Measurements from ENCODE around the gene PRKAR2B.

Gene PRKAR2B

DNA sequence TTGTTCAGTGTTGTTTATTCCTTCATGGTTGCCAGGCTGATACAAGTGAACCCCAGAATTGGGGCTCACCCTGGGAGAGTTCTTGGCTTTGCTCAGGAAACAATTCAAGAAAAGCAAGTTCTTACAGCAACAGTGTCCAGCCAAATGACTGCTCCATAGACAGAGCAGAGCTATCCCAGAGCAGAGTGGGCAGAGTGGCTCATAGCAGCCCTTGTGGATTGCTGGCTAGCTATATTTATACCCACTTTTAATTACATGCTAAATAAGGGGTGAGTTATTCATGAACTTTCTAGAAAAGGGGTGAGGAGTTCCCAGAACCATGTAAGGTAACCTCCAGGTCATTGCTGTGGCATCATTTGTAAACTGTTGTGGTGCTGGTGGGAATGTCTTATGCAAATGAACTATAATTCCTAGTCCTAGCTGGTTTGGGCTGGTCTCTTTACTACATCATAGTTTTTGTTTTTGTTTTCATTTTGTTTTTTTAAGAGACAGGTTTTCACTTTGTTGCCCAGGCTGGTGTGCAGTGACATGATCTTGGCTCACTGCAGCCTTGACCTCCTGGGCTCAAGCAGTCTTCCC lies 64.4 kb downstream of the PRKAR2B start:
- Histone ChIP-seq H3K9ac (ENCODE audit: low read length) (no peak overlapping the region), H3K27ac (ENCODE audit: low read length) (no peak overlapping the region), H3K4me2 (ENCODE audit: low read length) (no peak overlapping the region), H3K4me1 (ENCODE audit: low read length) (peaks cover 9% of the 10 kb centered on the region), H3K9me3 (ENCODE audit: insufficient read depth, low read length) (no peaks in the 10 kb centered on the region), H2AFZ (ENCODE audit: low read depth, low read length) (no peak overlapping the region), H3K4me3 (ENCODE audit: low read length) (no peak overlapping the region), H3K36me3 (replicated peaks; ENCODE audit: low read depth, low read length) (no peaks in the 10 kb centered on the region), H3K27me3 (ENCODE audit: low read depth, low read length) (no peaks in the 10 kb centered on the region), H3K79me2 (ENCODE audit: low read length) (peaks cover 5% of the 10 kb centered on the region; the same call in 1 of the 2 replicates), H4K20me1 (ENCODE audit: insufficient read depth, low read length) (no peaks in the 10 kb centered on the region)
- TF ChIP-seq EZH2phosphoT487 (IDR thresholded peaks at IDR 0.05; ENCODE audit: low read depth) = no peak
- TF ChIP-seq, protein P1, sequence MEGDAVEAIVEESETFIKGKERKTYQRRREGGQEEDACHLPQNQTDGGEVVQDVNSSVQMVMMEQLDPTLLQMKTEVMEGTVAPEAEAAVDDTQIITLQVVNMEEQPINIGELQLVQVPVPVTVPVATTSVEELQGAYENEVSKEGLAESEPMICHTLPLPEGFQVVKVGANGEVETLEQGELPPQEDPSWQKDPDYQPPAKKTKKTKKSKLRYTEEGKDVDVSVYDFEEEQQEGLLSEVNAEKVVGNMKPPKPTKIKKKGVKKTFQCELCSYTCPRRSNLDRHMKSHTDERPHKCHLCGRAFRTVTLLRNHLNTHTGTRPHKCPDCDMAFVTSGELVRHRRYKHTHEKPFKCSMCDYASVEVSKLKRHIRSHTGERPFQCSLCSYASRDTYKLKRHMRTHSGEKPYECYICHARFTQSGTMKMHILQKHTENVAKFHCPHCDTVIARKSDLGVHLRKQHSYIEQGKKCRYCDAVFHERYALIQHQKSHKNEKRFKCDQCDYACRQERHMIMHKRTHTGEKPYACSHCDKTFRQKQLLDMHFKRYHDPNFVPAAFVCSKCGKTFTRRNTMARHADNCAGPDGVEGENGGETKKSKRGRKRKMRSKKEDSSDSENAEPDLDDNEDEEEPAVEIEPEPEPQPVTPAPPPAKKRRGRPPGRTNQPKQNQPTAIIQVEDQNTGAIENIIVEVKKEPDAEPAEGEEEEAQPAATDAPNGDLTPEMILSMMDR (IDR thresholded peaks at IDR 0.05; ENCODE audit: low read depth, low read length) = no peak

DNA sequence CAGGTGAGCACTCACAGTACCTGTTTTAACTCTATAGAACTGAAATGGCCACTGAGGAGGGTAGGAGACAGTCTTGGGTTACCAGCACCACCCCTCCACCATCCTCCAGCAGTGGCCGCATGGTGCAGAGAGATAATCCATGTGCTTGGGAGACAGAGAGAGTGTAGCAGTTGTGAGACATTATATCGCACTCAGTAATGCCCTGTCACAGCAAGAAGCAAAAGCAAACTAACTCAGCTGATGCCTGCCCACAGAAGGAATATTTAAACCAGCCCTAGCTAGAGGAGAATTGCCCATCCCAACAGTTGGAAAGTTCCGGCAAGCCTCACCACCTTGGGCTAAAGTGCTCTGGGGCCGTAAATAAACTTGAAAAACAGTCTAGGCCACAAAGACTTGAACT lies 65.5 kb downstream of the PRKAR2B start:
- no peak for TF ChIP-seq EZH2phosphoT487 (IDR thresholded peaks at IDR 0.05; ENCODE audit: low read depth)
- TF ChIP-seq, protein P1 (IDR thresholded peaks at IDR 0.05; ENCODE audit: low read depth, low read length) = no peak
- peaks cover 4% of the 10 kb centered on the region; the same call in 1 of the 2 replicates for H3K79me2 ChIP-seq (ENCODE audit: low read length)

DNA sequence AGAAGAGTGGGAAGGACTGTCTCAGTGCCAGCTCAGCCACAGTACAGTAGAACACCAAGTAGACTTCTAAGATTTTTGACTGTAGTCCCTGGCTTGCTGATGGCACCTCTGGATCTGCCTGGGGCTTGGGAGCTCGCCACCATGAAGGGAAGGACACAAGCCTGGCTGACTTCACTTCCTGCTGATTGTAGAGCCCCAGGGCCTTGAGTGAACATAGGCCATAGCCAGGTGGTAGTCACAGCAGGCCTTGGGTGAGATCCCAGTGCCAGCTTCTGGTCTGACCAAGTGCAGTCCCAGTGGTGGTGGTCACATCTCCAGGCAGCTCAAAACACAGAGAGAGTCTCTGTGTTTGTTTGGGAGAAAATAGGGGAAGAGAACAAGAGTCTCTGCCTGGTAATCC lies 66.7 kb downstream of the PRKAR2B start:
- TF ChIP-seq EZH2phosphoT487 (IDR thresholded peaks at IDR 0.05; ENCODE audit: low read depth) = no peak
- TF ChIP-seq, protein P1 (IDR thresholded peaks at IDR 0.05; ENCODE audit: low read depth, low read length) = no peak
- no peaks in the 10 kb centered on the region for H3K4me1 ChIP-seq (ENCODE audit: low read length)
- H3K79me2 ChIP-seq (ENCODE audit: low read length) = no peaks in the 10 kb centered on the region
- H4K20me1 ChIP-seq (ENCODE audit: insufficient read depth, low read length) = no peaks in the 10 kb centered on the region
- H3K4me3 ChIP-seq (ENCODE audit: low read length) = no peak overlapping the region
- H3K27ac ChIP-seq (ENCODE audit: low read length) = no peak overlapping the region
- H3K9ac ChIP-seq (ENCODE audit: low read length) = no peak overlapping the region
- H3K36me3 ChIP-seq (replicated peaks; ENCODE audit: low read depth, low read length) = no peaks in the 10 kb centered on the region
- H3K27me3 ChIP-seq (ENCODE audit: low read depth, low read length) = no peaks in the 10 kb centered on the region
- H3K9me3 ChIP-seq (ENCODE audit: insufficient read depth, low read length) = no peaks in the 10 kb centered on the region
- no peak overlapping the region for H2AFZ ChIP-seq (ENCODE audit: low read depth, low read length)
- no peak overlapping the region for H3K4me2 ChIP-seq (ENCODE audit: low read length)

More for the DNA sequence above, 65.5 kb downstream of the PRKAR2B start:
- no peak overlapping the region for H3K4me3 ChIP-seq (ENCODE audit: low read length)
- H2AFZ ChIP-seq (ENCODE audit: low read depth, low read length) = no peak overlapping the region
- H3K36me3 ChIP-seq (replicated peaks; ENCODE audit: low read depth, low read length) = no peaks in the 10 kb centered on the region
- H3K4me1 ChIP-seq (ENCODE audit: low read length) = peaks cover 2% of the 10 kb centered on the region
- H3K9ac ChIP-seq (ENCODE audit: low read length) = no peak overlapping the region
- H3K4me2 ChIP-seq (ENCODE audit: low read length) = no peak overlapping the region
- no peaks in the 10 kb centered on the region for H3K27me3 ChIP-seq (ENCODE audit: low read depth, low read length)
- H3K9me3 ChIP-seq (ENCODE audit: insufficient read depth, low read length) = no peaks in the 10 kb centered on the region
- no peak overlapping the region for H3K27ac ChIP-seq (ENCODE audit: low read length)
- H4K20me1 ChIP-seq (ENCODE audit: insufficient read depth, low read length) = no peaks in the 10 kb centered on the region

DNA sequence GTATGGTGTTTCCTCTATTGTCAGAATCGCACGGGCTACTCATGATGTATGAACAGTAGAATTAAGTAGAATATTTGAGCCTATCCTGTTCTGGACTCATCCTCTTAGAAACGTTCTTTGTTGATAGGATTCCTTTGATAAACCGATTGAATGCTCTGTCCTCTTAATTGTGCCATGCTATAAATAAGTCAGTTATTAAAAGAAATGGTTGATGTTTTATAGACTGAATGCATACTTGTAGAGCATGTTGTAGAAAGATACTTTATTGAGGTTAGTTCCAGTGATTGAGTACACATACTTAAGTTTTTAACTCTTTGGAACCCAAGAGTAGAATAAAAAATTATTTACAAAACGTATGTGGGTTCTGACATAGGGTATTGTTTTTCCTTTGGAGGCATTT lies 69.4 kb downstream of the PRKAR2B start:
- Histone ChIP-seq H3K36me3 (replicated peaks; ENCODE audit: low read depth, low read length) (no peaks in the 10 kb centered on the region), H3K27me3 (ENCODE audit: low read depth, low read length) (no peaks in the 10 kb centered on the region), H3K9ac (ENCODE audit: low read length) (no peak overlapping the region), H4K20me1 (ENCODE audit: insufficient read depth, low read length) (no peaks in the 10 kb centered on the region), H3K79me2 (ENCODE audit: low read length) (no peaks in the 10 kb centered on the region), H3K4me1 (ENCODE audit: low read length) (no peaks in the 10 kb centered on the region), H3K27ac (ENCODE audit: low read length) (no peak overlapping the region), H2AFZ (ENCODE audit: low read depth, low read length) (no peak overlapping the region), H3K9me3 (ENCODE audit: insufficient read depth, low read length) (no peaks in the 10 kb centered on the region), H3K4me3 (ENCODE audit: low read length) (no peak overlapping the region), H3K4me2 (ENCODE audit: low read length) (no peak overlapping the region)
- no peak for TF ChIP-seq EZH2phosphoT487 (IDR thresholded peaks at IDR 0.05; ENCODE audit: low read depth)
- TF ChIP-seq, protein P1 (IDR thresholded peaks at IDR 0.05; ENCODE audit: low read depth, low read length) = no peak

Data from OCI-LY3 (cell line).